Measurements from ENCODE around the gene MB.

GRCh38 chr22:35604621-35605368, 12.3 kb downstream of the MB start:
- no peak for TF ChIP-seq CTCF (IDR thresholded peaks at IDR 0.05)
- no peak for TF ChIP-seq EZH2 (IDR thresholded peaks at IDR 0.05; ENCODE audit: borderline replicate concordance, insufficient read depth, low read depth, low read length, poor library complexity, severe bottlenecking)
